ENCODE measurements around the gene PTCH2.
A peak's percentile ranks its signal among the peaks of the same experiment; 100 is the strongest.
"Not testable (repeated sequence)": the region's sequence is repeated elsewhere in the genome, so short reads cannot be mapped to it uniquely, and the experiment has no call there.

PTCH2 gene

DNA sequence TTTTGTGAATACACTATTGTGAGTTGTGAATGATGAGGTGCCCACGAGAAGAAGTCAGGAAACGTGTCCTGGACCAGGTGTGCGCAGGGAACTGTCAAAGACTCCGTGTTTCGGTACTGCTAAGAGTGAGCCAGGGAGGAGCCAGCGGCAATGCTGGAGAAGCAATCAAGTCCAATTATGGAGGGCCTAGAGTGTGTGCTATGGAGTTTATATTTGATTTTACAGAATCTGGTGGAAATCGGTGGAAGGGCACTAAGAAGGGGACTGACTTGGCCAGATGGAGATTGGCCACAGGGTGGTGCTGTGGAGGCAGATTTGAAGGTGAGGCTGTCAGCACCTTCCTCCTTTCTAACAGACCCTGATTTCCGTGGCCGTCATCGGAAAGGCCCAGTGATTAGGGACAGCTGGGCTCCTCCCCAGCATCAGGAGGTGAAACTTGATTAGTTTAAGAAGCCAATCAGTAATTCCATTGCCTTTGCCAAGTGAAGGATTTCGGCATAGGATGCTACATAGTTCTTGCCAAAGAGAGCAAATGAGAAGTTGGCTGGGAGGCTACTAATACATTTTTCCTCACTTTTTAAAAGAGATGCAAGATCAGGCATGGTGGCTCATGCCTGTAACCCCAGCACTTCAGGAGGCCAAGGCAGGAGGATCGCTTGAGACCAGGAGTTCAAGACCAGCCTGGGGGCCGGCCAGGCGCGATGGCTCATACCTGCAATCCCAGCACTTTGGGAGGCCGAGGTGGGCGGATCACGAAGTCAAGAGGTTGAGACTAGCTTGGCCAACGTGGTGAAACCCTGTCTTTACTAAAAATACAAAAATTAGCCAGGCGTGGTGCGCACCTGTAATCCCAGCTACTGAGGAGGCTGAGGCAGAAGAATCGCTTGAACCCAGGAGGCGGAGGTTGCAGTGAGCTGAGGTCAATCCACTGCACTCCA, 7.0 kb downstream of the PTCH2 start:
- DNase-seq: peak; percentile 94

DNA sequence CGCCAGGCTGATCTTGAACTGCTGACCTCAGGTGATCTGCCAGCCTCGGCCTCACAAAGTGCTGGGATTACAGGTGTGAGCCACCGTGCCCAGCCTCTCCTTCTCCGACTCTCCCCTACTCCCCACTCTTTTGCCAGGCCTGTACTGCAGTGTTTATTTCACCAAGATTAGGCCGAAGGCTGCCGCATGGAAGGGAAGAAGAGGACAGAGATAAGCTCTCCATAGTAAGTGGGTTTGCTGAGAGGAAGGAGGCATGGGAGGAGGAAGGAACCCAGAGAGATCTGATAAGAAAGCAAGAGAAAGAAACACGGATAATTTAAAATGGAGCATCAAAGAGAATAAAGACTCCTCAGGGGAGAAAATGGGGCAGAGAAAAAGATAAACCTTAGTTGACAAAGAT, 8.7 kb downstream of the PTCH2 start:
- DNase-seq: no peak

DNA sequence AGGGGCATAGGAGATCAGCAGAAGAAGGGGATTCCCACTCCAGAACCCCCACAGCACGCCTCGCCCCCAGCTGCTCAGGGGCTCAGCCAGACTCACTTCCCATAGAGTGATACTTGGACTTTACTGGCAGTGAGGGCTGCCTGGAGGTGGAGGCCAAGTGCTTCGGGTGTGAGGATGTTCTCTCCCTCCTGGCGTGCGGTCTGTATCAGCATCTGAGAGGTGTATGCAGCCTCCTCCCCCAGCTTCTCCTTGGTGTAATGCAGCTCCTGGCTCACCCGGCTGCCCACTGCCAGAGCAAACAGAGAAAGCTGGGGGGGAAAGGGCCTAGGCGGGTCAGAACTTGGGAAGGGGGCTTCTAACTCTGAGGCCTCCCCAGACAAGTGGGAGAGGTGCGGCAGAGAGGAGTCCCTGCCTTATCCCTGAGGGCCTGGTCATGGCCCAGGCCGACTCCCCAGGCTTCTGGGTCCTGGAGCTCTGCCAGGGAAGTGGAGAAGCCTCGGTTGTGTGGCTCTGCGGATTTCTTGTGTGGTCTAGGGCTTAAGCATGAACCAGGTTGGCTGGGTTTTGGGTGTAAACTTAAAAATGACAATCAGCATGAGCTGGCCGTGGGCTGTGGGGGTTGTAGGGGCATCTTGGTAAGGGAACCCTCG, 10.9 kb downstream of the PTCH2 start:
- no peak for DNase-seq

DNA sequence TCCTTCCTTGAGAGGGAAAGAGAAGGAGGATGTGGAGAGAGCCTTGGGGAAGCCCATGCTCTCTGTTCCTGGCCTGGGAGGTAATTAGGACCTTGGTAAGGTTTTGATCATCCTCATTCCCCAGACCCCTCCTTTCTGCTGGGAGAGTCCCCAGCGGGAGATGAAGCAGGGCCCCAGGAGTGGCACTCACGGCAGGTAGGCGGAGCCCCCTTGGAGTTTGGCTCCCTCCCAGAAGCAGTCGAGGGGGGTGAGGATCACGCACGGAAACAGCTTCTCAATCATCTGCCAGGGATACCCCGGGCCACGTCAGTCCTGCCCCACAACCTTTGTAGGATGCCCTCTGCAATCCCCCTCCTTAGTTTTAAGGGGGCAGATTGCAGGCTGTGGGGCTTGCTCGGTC, 11.5 kb downstream of the PTCH2 start:
- DNase-seq: no peak

DNA sequence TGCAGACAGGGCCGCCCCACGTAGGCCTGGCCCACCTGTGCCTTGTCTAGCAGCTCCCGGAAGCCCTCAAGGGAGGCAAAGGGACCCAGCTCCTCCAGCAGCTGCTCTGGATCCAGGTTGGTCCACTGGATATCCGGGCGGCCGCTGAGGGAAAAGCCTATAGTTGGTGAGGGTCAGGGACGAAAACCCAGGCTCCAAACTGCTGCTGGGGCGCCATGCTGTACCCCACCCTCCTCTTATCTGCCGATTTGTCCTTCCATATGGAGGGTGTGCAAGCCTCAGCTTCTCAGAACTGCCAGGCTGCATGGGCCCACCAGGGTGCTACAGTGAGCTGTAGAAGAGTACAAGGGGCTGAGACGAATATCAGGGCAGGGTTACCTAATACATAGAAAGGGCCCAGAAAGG, 12.2 kb downstream of the PTCH2 start:
- DNase-seq: no peak

DNA sequence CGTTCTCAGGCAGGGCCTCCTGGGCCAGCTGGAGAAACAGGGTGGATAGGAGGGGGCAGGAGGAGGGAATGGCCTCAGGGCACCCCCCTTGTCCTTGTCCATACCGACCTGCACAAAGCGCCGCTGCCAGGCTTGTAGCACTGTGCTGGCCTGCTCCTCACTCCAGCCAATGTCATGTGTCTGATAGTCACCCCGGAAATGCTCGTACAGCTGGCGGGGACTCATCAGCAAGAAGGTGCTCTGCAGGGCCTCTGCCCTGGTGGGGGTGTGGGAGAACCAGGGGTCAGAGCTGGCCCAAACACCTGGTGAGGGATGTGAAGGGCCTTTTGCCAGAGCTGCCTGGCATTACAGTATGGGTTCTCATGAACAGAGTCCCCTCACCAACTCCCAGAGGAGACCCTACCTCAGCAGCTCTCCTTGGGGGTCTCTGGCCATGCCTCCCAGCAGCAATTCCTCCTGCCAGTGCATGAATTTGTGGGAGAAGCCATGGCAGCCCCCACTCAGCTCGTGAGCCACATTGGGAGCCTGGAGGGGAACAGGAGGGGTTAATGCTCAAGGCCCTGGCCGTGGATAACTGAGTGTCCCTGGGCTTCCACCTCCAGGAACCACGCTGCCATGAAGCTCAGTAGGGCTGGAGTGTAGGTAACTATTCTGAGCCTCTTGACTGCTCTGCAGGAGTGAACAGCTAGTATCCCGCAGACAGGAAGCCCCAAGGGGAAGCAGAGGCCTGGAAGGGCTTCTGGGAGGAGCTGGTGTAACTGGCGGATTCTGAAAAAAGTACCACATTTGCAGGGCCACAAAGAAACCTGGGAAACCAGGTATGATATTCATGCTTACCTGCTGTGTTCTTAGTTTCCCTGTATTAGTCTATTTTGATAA, 13.3 kb downstream of the PTCH2 start:
- DNase-seq: no peak

DNA sequence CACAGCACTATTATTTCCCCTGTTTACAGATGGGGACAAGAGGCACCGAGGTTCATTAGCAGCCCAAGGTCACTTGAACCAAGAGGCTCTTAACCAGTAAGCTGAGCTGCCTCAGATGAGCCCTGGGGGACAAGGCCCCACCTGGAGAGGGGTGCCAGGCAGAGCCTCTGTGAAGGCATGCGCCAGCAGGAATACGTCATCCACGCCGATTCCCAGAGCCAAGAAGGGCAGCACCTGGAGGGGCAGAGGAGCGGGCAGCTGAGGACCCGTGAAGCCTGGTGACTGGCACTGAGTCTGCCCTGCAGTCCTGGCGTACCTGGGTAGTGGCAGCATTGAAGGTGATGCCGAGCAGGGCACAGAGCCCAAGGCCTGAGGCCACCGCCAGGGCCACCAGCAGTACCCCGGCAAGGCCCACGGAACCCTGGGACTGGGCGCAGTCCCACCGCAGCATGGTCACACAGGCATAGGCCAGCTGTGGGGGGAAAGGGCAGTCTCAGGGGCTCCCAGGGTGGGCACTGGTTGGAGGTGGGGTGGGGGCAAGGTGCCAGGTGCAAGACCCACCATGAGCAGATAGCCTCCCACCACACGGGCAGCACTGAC, 14.1 kb downstream of the PTCH2 start:
- no peak for DNase-seq

DNA sequence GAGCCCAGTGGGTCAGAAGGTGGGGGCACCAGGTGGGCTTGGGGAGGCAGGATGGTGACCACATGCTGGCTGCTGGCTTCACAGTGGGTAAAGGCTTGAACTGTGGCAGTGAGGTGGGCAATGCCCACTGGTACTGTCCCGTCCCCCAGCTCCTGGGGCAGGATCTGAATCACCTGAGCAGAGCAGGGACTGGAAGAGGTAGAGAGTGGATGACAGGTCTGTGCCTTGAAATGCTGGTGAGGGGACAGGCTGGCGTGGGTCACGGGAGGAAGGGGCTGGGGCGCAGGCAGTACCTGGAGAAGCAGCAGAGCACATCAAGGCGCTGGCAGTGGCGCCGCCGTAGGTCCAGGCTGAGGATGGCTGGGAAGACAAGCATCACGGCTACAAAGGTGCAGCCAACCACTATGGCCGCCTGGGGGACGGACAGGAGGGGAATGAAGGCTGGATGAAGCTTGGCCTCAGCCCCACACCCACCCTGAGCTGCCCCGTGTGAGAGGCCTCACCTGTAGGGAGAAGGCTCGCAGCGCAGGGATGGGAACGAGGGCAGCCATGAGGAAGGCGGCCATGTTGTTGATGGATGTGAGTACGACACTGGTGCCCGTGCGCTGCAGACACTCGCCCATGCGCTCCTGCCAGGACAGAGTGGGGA, 14.9 kb downstream of the PTCH2 start:
- no peak for DNase-seq

DNA sequence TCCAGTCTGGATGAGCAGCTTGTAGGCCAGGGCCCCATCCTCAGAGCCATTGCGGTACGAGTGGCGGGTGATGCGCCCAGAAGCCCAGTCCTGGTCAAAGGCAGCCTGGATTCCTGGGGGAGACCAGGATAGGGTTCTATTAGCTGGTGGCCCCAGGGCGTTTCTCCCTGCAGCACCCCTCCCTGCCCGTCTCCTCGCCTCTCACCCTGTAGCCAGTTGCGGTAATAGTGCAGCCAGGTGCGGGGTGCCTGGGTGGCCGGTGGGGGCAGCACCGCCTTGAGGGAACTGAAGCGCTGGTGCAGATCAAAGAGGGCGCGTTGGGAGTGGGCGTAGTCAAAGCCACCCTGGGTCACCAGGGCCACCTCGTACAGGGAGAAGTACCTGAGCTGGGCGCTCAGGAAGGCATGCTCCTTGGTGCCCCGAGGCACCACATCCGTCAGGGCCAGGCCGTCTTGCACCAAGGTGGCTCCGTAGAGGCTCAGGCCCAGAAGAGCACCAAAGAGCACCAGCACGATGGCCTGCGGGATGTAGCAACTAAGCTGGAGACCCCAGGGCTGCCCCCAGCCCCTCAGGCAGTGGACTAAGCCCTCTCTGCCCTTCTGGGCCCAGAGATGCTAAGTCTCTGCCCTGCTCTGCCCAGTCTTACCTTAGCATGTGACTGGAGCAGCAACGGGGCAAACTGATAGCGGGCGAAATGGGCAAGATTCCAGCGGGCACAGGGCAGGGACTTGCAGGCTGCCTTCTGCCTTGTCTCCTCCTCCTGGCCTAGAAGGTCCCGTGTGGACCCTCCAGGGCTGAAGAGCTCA, 15.7 kb downstream of the PTCH2 start:
- DNase-seq: no peak

DNA sequence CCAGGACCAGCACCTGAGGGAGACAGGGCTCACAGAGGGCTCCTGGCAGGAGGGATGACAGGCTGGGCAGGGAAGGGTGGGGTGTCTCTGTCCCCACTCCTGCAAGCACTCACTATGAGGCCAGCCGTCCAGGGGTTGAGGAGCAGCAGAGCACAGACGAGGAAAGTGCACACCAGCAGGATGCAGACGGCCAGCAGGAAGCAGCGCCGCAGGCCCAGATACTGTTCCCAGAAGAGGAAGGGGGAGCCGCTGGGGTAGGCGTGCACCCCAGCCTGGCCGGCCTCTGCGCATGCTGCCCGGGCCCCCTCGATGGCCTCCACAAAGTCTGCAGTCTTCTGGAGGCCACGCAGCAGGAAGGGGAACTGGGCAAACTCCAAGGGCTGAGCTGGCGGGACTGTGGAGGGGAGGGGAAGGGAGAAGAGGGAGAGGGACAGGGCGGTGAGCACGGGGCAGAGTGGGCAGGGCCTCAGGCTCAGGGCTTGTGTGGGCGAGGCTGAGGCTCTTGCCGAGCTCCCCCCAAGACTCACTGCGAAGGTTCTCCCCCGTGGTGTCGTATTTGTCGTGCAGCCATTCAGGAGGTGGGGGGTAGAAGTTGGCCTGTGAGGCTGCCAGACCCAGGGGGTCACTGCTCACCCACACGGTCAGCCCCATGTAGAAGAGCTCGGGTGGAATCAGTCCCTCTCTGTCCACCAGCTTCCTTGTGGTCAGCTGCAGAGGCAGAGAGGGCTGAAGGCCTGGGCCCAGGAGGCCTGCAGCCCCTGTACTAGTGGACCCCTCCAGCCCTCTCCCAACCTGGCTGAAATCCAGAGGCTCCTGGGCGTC, 16.5 kb downstream of the PTCH2 start:
- no peak for DNase-seq

DNA sequence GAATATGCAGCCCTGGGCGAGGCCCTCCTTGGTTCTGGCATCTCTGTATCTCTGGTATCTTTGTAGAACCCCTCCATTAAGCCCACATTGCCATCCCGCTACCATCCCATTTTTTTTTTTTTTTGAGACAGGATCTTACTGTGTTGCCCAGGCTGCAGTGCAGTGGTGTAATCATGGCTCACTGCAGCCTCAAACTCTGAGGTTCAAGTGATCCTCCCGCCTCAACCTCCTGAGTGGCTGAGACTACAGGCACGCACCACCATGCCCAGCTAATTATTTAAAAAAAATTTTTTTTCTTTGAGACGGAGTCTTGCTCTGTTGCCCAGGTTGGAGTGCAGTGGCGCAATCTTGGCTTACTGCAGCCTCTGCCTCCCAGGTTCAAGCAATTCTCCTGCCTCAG, 18.7 kb downstream of the PTCH2 start:
- DNase-seq: not testable (repeated sequence)

DNA sequence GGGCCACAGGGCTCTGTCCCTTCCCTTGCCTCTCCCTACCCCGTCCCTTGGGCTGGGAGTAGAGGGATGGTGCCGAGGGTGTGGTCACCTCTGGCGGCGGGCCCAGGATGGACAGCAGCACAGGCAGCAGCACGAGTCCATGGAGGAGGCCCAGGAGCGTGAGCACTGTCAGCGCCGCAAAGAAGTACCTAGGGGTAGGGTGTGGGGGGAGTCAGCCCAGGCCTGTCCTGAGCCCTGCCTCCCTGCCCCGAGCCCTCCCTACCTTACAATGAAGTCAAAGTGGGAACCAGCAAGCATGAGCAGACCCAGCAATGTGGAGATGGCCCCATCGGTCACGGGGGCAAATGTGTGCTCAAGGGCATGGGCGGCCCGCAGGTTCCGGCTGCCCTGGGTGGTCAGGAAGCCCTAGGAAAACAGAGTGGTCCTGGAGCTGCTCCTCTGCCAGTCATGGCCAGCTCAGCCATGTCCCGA, 20.0 kb downstream of the PTCH2 start:
- no peak for DNase-seq

DNA sequence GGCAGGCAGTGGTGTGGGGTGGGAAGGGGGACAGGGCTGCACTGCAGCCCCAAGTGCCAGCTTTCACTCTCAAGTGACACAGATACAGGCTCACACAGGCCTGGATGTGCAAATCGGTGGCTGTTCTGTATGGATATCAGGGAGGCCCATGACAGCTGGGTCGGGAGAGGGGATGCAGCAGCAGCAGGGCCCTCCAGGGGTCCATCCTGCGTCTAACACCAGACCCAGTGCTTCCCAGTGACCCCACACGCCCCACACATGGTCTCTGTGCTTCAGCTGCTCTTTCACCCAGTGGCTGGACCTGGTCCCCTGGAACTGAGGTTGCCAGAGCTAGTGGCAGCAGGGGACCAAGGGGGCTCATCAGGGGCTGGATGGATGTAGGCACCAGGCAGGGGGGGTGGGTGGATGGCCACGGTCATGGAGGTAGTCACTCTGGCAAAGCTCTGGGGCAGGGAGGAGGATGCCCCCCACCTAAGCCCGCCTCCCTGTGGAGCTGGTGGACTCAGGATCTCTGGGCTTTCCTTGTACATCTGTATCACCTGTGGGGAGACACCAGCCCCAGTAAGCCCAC, 20.8 kb downstream of the PTCH2 start:
- no peak for DNase-seq

DNA sequence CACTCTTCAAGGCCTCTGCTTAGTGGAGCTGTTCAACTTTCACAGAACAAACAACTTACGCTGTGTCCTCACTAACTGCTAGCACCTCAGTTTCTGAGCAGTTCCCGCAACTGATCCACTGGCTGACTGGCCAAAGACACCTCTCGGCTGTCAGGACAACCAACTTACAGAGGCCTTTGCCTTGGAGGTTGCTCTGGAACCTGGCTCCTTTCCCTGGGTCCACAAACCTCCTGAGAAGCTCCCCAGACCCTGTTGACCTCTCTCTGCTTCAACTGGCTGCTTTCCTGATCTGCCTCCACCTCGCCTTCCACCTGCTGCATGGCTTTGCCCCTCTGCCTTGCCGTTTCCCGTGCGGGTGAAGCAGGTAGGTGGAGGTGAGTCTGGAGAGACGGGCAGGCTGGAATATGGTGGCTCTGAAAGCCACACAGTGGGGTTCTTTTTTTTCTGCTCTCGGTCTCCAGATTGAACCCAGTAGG, 21.8 kb downstream of the PTCH2 start:
- no peak for DNase-seq

DNA sequence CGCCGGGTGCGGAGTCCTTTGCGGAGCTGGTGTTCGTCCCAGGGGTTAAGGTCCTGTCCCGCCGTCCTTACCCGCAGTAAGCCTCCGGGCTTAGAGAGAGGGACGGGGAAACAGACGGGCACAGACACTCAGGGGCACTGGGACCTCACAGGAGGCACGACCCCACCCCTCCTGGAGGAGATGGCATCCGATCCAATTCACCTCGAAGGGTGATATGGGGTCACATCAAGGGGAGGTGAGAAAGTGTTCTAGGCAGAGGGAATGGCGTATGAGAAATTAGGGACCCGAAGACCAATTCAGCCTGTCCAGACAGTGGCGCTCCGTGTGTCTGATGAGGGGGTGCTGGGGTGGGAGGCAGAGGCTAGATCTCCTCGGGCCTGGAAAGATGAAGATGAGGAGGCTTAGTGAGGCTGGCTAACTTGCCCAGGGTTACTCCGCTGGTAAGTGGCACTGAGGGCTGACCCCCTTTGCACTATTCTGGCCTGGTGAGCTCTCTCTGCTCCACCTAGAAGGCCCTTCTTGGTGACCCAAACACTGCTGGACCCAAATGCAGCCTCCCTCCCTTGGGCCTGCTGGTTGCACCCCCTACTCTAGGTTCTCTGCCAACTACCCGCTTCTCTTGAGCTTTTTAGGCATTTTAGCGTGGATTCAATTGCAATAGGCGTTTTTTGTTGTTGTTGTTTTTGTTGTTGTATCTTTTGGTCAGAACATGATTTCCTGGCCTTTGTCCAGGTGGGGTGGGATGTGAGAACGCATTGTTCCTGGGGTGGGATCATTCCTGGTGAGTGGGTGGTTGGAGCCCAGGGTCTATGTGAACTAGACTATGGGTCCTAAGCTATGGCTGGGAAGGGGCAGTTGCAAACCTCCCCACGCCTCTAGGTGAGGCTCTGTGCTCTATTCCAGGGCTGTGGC, 22.5 kb downstream of the PTCH2 start:
- DNase-seq: no peak

DNA sequence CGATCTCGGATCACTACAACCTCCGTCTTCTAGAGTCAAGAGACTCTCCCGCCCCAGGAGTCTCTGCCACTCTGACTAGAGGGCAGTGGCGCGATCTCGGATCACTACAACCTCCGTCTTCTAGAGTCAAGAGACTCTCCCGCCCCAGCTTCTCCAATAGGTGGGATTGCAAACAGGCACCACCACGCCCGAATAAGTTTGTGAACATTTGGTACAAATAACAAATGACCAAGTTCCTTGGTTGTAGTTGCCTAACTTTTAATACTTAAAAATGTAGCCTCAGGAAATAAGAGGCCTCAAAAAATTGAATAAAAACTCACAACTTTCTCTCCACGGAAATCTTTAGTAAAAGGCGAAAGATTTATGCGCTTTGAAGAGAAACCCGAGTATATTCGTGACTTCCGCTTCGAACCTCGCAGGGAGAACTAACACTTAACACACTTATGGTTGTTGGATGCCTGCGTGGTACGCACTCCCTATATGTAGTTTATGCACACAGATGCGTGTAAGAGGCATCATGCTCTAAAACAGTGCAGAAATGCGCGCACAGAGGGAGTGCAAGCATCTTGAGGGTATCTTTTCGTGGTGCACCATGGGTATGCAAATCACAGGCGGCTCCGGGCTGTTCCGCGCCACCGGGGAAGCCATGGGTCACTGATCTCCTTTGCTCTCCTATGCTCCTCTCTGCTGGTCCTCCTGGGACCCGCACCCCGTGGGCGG, 23.3 kb downstream of the PTCH2 start:
- DNase-seq: peak; percentile 96

DNA sequence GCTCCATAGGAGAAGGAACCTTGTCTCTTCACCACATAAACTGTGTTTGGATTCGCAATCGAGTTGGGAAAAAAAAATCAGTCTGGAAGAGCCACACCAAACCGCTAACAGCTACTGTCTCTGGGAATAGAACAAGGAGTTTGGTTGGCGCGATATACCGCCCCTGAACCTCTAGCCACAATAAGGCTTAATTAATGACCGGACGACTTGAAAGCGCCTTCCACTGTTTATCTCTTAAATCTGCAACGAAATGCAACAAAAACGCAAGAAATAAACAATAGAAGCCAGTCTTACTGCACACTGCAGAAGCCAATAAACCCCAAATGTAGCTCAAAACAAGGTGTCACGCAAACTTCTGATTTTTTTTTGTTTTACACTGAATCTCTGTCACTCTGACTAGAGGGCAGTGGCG, 23.9 kb downstream of the PTCH2 start:
- DNase-seq: peak; percentile 77

Data from eye (tissue), 1 donor.